NB4 (cell line): ENCODE measurements around the gene YEATS2.

ENCODE experiments used
- DNase-seq: peaks from one replicate; pipeline ENCODE4 v3.0.0; 2010; ENCODE audit warnings: low read depth
- H3K4me3 ChIP-seq: one replicate; pipeline ENCODE4 v1.5.1; 2011; ENCODE audit warnings: mild to moderate bottlenecking, low read depth, low read length, moderate library complexity
- CTCF ChIP-seq: IDR thresholded peaks from one replicate; pipeline ENCODE4 v1.5.1; 2012; ENCODE audit warnings: low read depth, low read length
- MYC ChIP-seq: IDR thresholded peaks from 2 replicates; pipeline ENCODE4 v1.6.1; 2011; ENCODE audit warnings: low read depth, low read length
- POLR2A ChIP-seq: IDR thresholded peaks from 2 replicates; pipeline ENCODE4 v1.6.1; 2011; ENCODE audit warnings: mild to moderate bottlenecking; ENCODE audit not compliant: insufficient read length; ENCODE audit errors: extremely low read depth
- TF ChIP-seq, protein P1 (sequence below): IDR thresholded peaks from 2 replicates; pipeline ENCODE4 v1.6.1; 2011; ENCODE audit warnings: low read depth, low read length

The YEATS2 gene

DNA sequence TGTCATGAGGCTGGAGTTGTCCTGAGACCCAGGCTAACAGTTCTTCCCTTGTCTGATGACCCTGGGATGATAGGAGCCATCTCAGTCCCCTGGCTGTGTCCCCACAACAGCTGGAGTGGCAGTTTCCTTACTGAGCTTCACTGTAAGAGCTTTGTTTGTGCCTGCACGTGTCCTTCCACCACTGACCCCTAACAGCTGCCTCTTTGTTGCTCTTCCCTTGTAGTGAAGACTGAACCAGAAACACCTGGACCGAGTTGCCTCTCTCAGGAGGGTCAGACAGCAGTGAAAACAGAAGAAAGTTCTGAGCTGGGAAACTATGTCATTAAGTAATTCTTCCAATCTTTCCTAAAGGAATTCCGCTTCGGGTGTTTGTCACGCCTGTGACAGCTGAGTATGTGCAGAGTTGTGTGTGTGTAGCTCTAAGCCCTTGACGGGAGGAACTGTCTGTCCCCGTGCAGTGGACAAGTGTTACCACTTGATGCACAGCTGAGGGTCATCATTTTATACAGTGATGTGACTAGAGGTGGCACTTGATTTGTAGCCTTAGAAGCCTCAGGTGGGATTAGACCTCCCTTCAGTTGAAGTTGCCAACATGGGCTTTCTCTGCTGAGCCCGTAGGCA lies 102.8 kb downstream of the YEATS2 start:
- TF ChIP-seq, protein P1, sequence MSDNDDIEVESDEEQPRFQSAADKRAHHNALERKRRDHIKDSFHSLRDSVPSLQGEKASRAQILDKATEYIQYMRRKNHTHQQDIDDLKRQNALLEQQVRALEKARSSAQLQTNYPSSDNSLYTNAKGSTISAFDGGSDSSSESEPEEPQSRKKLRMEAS = no peak
- no peak for TF ChIP-seq POLR2A
- no peak for TF ChIP-seq MYC
- no peak for TF ChIP-seq CTCF
- H3K4me3 ChIP-seq = no peak overlapping the region
- no peak for DNase-seq

- H3K4me3 ChIP-seq = no peak overlapping the region
- no peak for DNase-seq
- no peak for TF ChIP-seq CTCF
These were observed 104.0 kb downstream of the YEATS2 start for GRCh38 chr3:183801601-183802000.

DNA sequence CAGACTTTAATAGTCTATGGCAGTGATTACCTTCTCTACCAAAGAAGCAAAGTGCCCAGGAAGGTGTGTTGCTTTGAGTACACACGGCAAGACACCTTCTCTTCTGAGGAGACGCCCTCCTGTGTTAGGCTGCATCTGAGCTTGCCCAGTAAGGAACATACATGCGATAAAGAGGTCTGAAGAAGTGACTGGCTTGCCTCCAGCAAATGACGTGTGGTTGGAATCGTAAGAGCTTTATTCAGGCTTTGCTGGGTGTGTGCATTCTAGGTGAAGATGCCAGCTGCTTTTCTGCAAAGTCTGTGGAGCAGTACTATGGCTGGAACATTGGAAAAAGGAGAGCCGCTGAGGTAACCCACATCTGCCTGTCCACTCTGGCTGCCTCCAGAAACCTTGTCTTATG lies 105.4 kb downstream of the YEATS2 start:
- TF ChIP-seq POLR2A (no peak), MYC (no peak), CTCF (no peak)
- TF ChIP-seq, protein P1 = no peak
- DNase-seq = no peak
- no peak overlapping the region for H3K4me3 ChIP-seq

GRCh38 chr3:183807209-183807728 lies 109.7 kb downstream of the YEATS2 start:
- DNase-seq = no peak
- TF ChIP-seq CTCF (no peak), POLR2A (no peak), MYC (no peak)
- TF ChIP-seq, protein P1 = no peak

GRCh38 chr3:183807881-183808280 lies 110.3 kb downstream of the YEATS2 start:
- no peak overlapping the region for H3K4me3 ChIP-seq
- no peak for DNase-seq
- TF ChIP-seq CTCF = no peak

More at GRCh38 chr3:183807209-183807728, 109.7 kb downstream of the YEATS2 start:
- no peak overlapping the region for H3K4me3 ChIP-seq

DNA sequence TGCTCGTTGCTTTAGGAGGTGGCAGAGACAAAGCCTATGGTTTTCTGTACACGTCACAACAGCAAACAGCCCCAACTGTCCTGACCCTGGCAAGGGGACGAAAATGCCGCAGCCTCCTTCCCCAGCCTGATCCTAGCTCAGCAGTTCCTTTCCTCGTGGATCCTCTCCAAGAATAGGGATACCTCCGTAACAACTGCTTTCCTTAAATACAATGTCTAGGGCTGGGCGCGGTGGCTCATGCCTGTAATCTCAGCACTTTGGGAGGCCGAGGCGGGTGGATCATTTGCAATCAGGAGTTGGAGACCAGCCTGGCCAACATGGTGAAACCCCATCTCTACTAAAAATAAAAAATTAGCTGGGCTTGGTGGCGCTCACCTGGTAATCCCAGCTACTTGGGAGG lies 110.8 kb downstream of the YEATS2 start:
- no peak overlapping the region for H3K4me3 ChIP-seq
- TF ChIP-seq CTCF (no peak), POLR2A (no peak), MYC (no peak)
- TF ChIP-seq, protein P1 = no peak
- DNase-seq = no peak
